WTC11 (cell line): ENCODE results near the gene NLGN1.

Source experiments
- ELF4 ChIP-seq: sonication (generic); formaldehyde crosslinking; IDR thresholded peaks from 2 replicates; pipeline ENCODE4 v1.8.1; 2022; ENCODE audit warnings: low read depth, mild to moderate bottlenecking, moderate library complexity, missing genetic modification reagents
- ESRRA ChIP-seq: sonication (generic); formaldehyde crosslinking; IDR thresholded peaks from 2 replicates; pipeline ENCODE4 v1.8.1; 2022; ENCODE audit warnings: mild to moderate bottlenecking, missing genetic modification reagents, borderline replicate concordance
- RELA ChIP-seq: sonication (generic); formaldehyde crosslinking; IDR thresholded peaks from 2 replicates; pipeline ENCODE4 v1.8.1; 2022; ENCODE audit warnings: missing genetic modification reagents, mild to moderate bottlenecking, borderline replicate concordance
- ZNF232 ChIP-seq: sonication (generic); formaldehyde crosslinking; IDR thresholded peaks from 2 replicates; pipeline ENCODE4 v1.8.0; 2022; ENCODE audit warnings: mild to moderate bottlenecking, missing genetic modification reagents
- TF ChIP-seq, protein P1 (sequence below): sonication (generic); formaldehyde crosslinking; IDR thresholded peaks from 2 replicates; pipeline ENCODE4 v1.8.1; 2022; ENCODE audit warnings: mild to moderate bottlenecking, moderate library complexity, missing genetic modification reagents
- TF ChIP-seq, protein P2 (sequence below): sonication (generic); formaldehyde crosslinking; IDR thresholded peaks from 2 replicates; pipeline ENCODE4 v1.8.0; 2023; ENCODE audit warnings: missing genetic modification reagents, mild to moderate bottlenecking, borderline replicate concordance
- TF ChIP-seq, protein P3 (sequence below): sonication (generic); formaldehyde crosslinking; IDR thresholded peaks from 2 replicates; pipeline ENCODE4 v1.8.0; 2022; ENCODE audit warnings: mild to moderate bottlenecking, missing genetic modification reagents
- TF ChIP-seq, protein P4 (sequence below): sonication (generic); formaldehyde crosslinking; conservative IDR thresholded peaks from 2 replicates; pipeline ENCODE4 v1.8.1; 2023; ENCODE audit warnings: mild to moderate bottlenecking, low read depth, missing genetic modification reagents, moderate library complexity
- TF ChIP-seq, protein P5 (sequence below): fragments of 200-600 bp; IDR thresholded peaks from 2 replicates; pipeline ENCODE4 v1.8.0; 2022; ENCODE audit warnings: antibody characterized with exemption
- TF ChIP-seq, protein P6 (sequence below): sonication (generic); formaldehyde crosslinking; IDR thresholded peaks from 2 replicates; pipeline ENCODE4 v1.8.0; 2022; ENCODE audit warnings: mild to moderate bottlenecking, missing genetic modification reagents
- TF ChIP-seq, protein P7 (sequence below): sonication (generic); formaldehyde crosslinking; IDR thresholded peaks from 2 replicates; pipeline ENCODE4 v1.8.1; 2022; ENCODE audit warnings: low read depth, missing genetic modification reagents, borderline replicate concordance
- TF ChIP-seq, protein P8 (sequence below): sonication (generic); formaldehyde crosslinking; IDR thresholded peaks from 2 replicates; pipeline ENCODE4 v1.8.1; 2023; ENCODE audit warnings: mild to moderate bottlenecking, moderate library complexity, missing genetic modification reagents
- TF ChIP-seq, protein P9 (sequence below): fragments of 250-450 bp; sonication (Bioruptor Pico); IDR thresholded peaks from 2 replicates; pipeline ENCODE4 v1.9.0; 2021; ENCODE audit warnings: mild to moderate bottlenecking

DNA sequence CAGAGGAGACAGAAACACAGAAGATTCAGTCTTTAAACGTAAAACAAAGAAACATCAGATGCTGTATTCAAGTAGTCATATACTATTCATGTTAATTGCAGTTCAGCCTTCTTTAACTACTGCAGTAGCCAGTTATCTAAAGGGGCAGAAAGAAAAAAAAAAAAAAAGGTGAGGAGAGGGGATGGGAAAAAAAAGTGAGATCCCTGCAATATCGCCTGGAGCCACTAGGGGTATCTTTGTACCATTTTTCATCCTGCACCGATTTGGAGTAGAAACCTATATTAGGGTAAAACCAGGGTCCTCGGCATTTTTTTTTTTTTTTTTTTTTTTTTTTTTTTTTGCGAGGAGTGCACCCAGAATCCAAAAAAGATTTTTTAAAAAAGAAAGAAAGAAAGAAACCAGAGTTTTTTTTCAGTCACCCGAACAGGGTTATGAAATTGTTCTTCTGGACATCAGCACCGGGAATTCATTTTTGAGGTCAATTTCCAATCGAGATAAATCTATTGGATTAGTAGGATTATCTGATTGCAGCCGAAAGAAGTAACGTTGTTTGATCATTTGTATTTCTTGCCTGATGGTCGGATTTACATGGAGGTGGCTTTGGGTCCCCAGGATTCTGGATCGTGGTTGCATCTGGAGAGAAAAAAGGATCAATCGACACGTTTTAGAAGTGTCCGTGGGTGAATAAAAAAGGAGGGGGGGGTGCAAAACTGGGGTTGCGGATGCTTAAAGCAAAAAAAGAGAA, 186.7 kb downstream of the NLGN1 start:
- TF ChIP-seq, protein P1, sequence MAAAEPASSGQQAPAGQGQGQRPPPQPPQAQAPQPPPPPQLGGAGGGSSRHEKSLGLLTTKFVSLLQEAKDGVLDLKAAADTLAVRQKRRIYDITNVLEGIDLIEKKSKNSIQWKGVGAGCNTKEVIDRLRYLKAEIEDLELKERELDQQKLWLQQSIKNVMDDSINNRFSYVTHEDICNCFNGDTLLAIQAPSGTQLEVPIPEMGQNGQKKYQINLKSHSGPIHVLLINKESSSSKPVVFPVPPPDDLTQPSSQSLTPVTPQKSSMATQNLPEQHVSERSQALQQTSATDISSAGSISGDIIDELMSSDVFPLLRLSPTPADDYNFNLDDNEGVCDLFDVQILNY (CRISPR knock-in tag), result no peak
- TF ChIP-seq, protein P2, sequence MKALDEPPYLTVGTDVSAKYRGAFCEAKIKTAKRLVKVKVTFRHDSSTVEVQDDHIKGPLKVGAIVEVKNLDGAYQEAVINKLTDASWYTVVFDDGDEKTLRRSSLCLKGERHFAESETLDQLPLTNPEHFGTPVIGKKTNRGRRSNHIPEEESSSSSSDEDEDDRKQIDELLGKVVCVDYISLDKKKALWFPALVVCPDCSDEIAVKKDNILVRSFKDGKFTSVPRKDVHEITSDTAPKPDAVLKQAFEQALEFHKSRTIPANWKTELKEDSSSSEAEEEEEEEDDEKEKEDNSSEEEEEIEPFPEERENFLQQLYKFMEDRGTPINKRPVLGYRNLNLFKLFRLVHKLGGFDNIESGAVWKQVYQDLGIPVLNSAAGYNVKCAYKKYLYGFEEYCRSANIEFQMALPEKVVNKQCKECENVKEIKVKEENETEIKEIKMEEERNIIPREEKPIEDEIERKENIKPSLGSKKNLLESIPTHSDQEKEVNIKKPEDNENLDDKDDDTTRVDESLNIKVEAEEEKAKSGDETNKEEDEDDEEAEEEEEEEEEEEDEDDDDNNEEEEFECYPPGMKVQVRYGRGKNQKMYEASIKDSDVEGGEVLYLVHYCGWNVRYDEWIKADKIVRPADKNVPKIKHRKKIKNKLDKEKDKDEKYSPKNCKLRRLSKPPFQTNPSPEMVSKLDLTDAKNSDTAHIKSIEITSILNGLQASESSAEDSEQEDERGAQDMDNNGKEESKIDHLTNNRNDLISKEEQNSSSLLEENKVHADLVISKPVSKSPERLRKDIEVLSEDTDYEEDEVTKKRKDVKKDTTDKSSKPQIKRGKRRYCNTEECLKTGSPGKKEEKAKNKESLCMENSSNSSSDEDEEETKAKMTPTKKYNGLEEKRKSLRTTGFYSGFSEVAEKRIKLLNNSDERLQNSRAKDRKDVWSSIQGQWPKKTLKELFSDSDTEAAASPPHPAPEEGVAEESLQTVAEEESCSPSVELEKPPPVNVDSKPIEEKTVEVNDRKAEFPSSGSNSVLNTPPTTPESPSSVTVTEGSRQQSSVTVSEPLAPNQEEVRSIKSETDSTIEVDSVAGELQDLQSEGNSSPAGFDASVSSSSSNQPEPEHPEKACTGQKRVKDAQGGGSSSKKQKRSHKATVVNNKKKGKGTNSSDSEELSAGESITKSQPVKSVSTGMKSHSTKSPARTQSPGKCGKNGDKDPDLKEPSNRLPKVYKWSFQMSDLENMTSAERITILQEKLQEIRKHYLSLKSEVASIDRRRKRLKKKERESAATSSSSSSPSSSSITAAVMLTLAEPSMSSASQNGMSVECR (CRISPR knock-in tag), result no peak
- TF ChIP-seq, protein P3, sequence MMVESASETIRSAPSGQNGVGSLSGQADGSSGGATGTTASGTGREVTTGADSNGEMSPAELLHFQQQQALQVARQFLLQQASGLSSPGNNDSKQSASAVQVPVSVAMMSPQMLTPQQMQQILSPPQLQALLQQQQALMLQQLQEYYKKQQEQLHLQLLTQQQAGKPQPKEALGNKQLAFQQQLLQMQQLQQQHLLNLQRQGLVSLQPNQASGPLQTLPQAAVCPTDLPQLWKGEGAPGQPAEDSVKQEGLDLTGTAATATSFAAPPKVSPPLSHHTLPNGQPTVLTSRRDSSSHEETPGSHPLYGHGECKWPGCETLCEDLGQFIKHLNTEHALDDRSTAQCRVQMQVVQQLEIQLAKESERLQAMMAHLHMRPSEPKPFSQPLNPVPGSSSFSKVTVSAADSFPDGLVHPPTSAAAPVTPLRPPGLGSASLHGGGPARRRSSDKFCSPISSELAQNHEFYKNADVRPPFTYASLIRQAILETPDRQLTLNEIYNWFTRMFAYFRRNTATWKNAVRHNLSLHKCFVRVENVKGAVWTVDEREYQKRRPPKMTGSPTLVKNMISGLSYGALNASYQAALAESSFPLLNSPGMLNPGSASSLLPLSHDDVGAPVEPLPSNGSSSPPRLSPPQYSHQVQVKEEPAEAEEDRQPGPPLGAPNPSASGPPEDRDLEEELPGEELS (CRISPR knock-in tag), result no peak
- TF ChIP-seq ZNF232 (CRISPR knock-in tag) (no peak), ELF4 (CRISPR knock-in tag) (no peak), ESRRA (no peak), RELA (CRISPR knock-in tag) (no peak)
- TF ChIP-seq, protein P4, sequence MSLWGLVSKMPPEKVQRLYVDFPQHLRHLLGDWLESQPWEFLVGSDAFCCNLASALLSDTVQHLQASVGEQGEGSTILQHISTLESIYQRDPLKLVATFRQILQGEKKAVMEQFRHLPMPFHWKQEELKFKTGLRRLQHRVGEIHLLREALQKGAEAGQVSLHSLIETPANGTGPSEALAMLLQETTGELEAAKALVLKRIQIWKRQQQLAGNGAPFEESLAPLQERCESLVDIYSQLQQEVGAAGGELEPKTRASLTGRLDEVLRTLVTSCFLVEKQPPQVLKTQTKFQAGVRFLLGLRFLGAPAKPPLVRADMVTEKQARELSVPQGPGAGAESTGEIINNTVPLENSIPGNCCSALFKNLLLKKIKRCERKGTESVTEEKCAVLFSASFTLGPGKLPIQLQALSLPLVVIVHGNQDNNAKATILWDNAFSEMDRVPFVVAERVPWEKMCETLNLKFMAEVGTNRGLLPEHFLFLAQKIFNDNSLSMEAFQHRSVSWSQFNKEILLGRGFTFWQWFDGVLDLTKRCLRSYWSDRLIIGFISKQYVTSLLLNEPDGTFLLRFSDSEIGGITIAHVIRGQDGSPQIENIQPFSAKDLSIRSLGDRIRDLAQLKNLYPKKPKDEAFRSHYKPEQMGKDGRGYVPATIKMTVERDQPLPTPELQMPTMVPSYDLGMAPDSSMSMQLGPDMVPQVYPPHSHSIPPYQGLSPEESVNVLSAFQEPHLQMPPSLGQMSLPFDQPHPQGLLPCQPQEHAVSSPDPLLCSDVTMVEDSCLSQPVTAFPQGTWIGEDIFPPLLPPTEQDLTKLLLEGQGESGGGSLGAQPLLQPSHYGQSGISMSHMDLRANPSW, result no peak
- TF ChIP-seq, protein P5, sequence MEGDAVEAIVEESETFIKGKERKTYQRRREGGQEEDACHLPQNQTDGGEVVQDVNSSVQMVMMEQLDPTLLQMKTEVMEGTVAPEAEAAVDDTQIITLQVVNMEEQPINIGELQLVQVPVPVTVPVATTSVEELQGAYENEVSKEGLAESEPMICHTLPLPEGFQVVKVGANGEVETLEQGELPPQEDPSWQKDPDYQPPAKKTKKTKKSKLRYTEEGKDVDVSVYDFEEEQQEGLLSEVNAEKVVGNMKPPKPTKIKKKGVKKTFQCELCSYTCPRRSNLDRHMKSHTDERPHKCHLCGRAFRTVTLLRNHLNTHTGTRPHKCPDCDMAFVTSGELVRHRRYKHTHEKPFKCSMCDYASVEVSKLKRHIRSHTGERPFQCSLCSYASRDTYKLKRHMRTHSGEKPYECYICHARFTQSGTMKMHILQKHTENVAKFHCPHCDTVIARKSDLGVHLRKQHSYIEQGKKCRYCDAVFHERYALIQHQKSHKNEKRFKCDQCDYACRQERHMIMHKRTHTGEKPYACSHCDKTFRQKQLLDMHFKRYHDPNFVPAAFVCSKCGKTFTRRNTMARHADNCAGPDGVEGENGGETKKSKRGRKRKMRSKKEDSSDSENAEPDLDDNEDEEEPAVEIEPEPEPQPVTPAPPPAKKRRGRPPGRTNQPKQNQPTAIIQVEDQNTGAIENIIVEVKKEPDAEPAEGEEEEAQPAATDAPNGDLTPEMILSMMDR, result peak; percentile 68
- TF ChIP-seq, protein P6, sequence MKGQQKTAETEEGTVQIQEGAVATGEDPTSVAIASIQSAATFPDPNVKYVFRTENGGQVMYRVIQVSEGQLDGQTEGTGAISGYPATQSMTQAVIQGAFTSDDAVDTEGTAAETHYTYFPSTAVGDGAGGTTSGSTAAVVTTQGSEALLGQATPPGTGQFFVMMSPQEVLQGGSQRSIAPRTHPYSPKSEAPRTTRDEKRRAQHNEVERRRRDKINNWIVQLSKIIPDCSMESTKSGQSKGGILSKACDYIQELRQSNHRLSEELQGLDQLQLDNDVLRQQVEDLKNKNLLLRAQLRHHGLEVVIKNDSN (CRISPR knock-in tag), result no peak
- TF ChIP-seq, protein P7, sequence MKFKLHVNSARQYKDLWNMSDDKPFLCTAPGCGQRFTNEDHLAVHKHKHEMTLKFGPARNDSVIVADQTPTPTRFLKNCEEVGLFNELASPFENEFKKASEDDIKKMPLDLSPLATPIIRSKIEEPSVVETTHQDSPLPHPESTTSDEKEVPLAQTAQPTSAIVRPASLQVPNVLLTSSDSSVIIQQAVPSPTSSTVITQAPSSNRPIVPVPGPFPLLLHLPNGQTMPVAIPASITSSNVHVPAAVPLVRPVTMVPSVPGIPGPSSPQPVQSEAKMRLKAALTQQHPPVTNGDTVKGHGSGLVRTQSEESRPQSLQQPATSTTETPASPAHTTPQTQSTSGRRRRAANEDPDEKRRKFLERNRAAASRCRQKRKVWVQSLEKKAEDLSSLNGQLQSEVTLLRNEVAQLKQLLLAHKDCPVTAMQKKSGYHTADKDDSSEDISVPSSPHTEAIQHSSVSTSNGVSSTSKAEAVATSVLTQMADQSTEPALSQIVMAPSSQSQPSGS, result no peak
- TF ChIP-seq, protein P8, sequence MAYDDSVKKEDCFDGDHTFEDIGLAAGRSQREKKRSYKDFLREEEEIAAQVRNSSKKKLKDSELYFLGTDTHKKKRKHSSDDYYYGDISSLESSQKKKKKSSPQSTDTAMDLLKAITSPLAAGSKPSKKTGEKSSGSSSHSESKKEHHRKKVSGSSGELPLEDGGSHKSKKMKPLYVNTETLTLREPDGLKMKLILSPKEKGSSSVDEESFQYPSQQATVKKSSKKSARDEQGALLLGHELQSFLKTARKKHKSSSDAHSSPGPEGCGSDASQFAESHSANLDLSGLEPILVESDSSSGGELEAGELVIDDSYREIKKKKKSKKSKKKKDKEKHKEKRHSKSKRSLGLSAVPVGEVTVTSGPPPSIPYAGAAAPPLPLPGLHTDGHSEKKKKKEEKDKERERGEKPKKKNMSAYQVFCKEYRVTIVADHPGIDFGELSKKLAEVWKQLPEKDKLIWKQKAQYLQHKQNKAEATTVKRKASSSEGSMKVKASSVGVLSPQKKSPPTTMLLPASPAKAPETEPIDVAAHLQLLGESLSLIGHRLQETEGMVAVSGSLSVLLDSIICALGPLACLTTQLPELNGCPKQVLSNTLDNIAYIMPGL (CRISPR knock-in tag), result no peak
- TF ChIP-seq, protein P9, sequence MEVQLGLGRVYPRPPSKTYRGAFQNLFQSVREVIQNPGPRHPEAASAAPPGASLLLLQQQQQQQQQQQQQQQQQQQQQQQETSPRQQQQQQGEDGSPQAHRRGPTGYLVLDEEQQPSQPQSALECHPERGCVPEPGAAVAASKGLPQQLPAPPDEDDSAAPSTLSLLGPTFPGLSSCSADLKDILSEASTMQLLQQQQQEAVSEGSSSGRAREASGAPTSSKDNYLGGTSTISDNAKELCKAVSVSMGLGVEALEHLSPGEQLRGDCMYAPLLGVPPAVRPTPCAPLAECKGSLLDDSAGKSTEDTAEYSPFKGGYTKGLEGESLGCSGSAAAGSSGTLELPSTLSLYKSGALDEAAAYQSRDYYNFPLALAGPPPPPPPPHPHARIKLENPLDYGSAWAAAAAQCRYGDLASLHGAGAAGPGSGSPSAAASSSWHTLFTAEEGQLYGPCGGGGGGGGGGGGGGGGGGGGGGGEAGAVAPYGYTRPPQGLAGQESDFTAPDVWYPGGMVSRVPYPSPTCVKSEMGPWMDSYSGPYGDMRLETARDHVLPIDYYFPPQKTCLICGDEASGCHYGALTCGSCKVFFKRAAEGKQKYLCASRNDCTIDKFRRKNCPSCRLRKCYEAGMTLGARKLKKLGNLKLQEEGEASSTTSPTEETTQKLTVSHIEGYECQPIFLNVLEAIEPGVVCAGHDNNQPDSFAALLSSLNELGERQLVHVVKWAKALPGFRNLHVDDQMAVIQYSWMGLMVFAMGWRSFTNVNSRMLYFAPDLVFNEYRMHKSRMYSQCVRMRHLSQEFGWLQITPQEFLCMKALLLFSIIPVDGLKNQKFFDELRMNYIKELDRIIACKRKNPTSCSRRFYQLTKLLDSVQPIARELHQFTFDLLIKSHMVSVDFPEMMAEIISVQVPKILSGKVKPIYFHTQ (CRISPR knock-in tag), result no peak
